GM21381 (cell line): ENCODE data around the gene ACADL.

Experiments
- ATAC-seq: cut with Tn5 transposase; IDR thresholded peaks from one replicate; pipeline ENCODE4 v1.9.1; 2021; ENCODE audit warnings: mild to moderate bottlenecking, moderate library complexity; ENCODE audit not compliant: unreplicated experiment

Gene ACADL

DNA sequence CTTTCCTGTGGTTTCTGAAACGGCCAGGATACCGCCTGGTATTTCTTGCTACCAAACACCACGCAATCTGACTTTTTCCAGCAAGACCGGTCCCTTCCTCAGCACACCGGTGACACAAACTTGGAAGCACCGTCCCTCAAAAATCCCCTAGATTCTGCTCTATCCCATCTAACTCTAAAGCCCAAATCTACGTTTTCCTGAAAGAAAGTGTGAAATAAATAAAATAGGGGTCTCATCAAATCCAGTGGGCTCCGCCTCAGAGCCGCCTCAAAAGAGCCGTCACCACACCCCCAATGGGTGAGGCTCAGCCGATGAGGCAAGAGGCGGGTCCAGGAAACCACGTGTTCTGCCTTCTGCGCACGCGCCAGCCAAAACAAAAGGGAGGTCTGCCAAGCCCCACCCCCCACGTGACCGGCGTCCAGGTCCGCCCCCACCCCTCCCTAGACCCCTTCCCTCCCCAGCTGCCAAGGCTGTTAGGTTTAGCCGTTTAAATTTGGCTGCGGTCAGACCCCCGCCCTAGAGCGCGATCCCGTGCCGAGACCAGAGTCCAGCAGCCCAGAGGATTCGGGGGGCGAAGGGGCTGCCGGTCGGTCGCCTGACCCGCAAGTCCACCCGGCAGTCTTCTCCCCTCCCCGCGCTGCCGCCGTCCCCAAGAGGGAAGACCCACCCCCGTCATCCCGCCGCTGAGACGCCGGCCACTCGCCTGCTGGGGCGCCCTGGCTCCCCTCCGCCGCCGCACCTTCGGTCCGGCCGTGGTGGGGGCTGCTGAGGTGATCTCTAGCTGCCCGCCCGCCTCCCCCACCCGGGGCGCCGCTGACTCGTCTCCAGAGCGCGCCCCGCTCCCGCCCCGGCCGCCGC is 54.6 kb downstream of the ACADL start:
- ATAC-seq = peak; percentile 64

DNA sequence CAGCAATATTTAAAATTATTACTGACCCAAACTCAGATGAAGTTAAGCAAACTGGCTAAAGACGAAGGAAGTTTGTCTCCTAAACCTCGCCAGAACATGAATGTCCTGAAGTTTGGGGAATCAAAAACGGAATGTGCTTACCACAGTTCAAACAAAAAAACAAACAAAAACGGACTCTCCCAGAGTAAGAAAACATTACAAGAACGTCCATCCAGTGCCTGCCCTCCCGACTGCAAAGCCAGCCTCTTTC is 55.1 kb downstream of the ACADL start:
- no peak for ATAC-seq

DNA sequence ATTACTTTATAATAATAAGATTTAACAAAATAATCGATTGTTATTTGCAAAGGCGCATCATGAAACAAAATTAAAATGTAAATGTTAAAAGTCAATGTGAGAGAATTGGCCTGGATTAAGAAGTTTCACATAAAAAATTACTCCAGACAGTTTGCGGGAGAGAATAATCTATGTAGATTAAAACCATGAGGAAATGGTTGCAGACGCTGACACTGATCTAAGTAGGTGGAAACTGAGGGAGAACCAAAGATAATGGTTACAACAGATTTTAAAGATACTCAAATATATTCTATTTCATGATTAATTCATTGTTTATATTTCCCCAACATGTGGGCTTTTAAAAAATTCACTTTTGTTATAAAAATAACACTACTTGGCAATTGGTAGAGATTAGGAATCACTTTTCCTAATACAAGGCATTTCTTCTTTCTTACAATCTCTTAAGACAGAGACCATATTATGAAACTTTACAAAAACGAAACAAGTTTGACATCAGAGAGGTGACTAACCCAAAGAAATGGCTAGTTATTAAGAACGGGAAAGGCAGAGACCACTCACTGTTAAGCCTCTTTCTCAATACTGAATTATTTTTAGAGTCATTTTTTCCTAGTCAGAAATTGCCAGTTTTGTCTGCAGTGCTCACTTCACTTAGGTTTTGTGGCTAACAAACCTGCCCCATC is 55.6 kb downstream of the ACADL start:
- ATAC-seq = peak; percentile 26

DNA sequence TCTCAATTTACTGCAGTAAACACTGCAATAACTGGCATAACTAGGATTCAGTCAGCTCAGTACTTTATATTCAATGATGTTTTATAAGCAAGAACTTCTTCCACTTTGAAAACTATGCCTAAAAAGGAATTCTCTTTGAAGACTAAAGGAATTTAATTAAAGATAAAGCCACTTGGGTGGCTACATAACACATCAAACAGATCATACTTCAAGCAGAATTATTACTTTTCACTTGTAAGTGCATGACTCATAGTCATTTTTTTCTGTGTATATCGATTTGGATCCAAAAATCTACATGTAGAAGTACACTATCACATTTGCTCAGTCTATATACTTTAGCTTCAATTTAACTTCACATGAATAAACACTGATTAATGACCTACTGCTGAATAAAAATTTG is 58.0 kb downstream of the ACADL start:
- no peak for ATAC-seq

DNA sequence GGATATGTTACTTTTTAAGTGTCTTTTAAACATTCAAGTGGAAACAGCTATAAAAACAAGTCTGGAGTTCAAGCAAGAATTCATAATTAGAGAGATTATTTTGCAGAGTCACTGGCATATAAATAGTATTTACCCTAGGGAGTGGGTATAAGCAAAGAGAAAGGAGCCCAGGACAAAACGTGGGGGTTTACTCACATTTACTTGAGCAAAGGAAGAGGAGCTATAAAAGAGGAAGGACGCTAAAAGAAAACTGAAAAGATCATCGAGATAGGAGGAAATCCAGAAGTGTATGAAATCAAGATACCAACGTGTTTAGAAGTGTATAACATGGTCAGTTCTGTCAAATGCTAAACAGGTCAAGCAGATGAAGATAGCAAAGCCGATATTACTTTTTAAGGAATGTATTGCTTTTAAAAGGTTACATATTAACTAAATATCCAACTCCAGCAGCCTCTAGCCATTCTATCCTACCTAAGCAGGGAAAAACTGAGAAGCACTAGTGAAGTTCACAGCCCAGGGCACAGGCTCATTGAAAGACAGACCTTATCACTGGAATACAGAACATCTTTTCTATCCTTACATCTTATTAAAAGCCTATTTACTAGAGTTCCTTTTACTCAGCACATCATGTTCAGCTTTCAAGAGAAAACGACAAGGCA is 62.7 kb downstream of the ACADL start:
- ATAC-seq = no peak

DNA sequence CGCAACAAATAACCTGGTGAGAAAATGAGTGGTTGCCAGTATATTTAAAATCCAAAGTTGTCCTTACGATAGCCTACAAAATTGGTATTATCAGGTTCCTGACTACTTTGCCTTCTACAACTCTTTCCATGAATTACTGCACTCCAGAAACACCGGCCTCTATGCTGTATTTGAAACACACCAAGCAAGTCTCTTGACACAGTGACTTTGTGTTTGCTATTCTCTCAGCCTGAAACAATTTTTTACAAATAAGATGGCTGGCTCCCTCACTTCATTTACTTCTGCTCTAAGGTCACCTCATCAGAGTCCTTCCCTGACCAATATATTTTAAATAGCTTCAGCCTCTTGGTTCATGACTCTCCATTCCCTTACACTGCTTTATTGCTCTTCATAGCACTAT is 66.2 kb downstream of the ACADL start:
- no peak for ATAC-seq

DNA sequence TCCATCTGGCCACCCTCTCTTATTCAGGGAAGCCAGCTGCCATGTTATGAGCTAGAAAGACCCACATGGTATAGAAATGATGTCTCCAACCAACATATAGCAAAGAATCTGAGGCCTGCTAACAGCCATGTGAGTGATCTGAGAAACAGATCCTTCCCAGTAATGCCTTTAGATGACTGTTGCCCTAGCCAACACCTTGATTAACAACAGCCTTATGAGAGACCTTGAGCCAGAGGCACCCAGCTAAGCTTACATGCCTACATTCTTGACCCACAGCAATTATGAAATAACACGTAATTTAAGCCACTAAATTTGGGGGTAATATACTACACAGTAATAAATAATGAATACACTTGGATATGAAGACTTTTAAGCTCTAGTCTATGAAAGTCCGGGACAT is 67.0 kb downstream of the ACADL start:
- no peak for ATAC-seq

DNA sequence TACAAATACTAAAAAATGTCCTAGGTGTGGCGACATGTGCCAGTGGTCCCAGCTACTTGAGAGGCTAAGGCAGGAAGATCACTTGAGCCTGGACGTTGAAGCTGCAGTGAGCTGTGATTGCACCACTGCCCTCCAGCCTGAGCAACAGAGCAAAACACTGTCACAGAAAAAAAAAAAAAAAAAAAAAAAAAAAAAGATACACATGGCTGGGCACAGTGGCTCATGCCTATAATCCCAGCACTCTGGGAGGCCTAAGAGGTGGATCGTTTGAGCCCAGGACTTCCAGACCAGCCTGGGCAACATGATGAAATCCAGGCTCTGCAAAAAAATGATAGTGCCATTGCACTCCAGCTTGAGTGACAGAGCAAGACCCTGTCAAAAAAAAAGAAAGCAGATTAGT is 67.7 kb downstream of the ACADL start:
- no peak for ATAC-seq

DNA sequence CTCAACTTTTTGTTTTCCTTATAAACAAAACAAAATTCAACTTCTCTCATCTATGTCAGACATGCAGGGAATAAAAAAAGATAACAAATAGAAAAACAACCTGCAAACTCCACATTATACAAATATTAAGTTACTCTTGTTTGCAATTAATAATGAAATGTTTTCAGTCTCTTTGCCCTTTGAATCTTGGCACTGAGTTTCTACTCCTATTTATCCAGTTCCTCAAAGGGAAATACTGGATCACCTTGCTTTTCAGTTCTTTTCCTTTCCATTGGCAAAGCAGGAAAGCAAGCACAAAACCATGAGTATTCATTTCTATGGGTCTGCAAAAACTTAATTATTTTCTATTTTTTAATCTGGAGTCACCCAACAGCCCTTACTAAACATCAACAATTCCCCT is 77.6 kb downstream of the ACADL start:
- no peak for ATAC-seq
